ENCODE results near the gene ICAM2.
A peak's percentile ranks its signal among the peaks of the same experiment; 100 is the strongest.

Gene ICAM2

GRCh38 chr17:63998721-63999679, 21.4 kb downstream of the ICAM2 start:
- Histone ChIP-seq H3K9ac (peak overlapping the region; percentile 53 to 76 (median 71); a peak in 19 of 22 replicates), H3K9me3 (replicated peaks in 1 of 11) (no peaks in the 10 kb centered on the region), H3K4me1 (peaks cover 54 to 87% (median 76%) of the 10 kb centered on the region in 10 experiments), H3K36me3 (peaks cover 0 to 31% (median 18%) of the 10 kb centered on the region in 11 experiments; a peak in 20 of 22 replicates), H3K4me3 (peak overlapping the region; percentile 61 to 82 (median 67)), H3K27me3 (no peaks in the 10 kb centered on the region), H3K4me2 (peak overlapping the region; percentile 81 to 98 (median 93)), H3K27ac (peak overlapping the region in 1 of 11 experiments; percentile 33; a peak in 2 of 22 replicates), H4K20me1 (no peaks in the 10 kb centered on the region; a peak in 1 of 22 replicates)
- no peak for TF ChIP-seq Cebpa-rat (IDR thresholded peaks at IDR 0.05)

- H3K9ac ChIP-seq: peak within 1 kb of the TSS; percentile 53 to 76 (median 71); a peak in 21 of 22 replicates
- peak within 1 kb of the TSS; percentile 81 to 98 (median 93) for H3K4me2 ChIP-seq
- peaks cover 0 to 23% (median 10%) of the 10 kb centered on the region in 11 experiments; a peak in 19 of 22 replicates for H3K36me3 ChIP-seq
- peak within 1 kb of the TSS in 7 of 11 experiments; percentile 28 to 50 (median 35); a peak in 11 of 22 replicates for H3K27ac ChIP-seq
- no peak for TF ChIP-seq Cebpa-rat (IDR thresholded peaks at IDR 0.05)
- no peaks in the 10 kb centered on the region; a peak in 1 of 22 replicates for H4K20me1 ChIP-seq
- H3K4me1 ChIP-seq: peaks cover 60 to 85% (median 75%) of the 10 kb centered on the region in 10 experiments
- no peaks in the 10 kb centered on the region for H3K27me3 ChIP-seq
- no peaks in the 10 kb centered on the region for H3K9me3 ChIP-seq (replicated peaks in 1 of 11)
- H3K4me3 ChIP-seq: peak within 1 kb of the TSS; percentile 61 to 82 (median 67)
Observed at GRCh38 chr17:63998050-63998720, 22.2 kb downstream of the ICAM2 start, which contains the start of gene PRR29. TSS of gene PRR29 (plus strand) at chr17:63998351. CDS start at chr17:63998365, 14 bp downstream.

DNA sequence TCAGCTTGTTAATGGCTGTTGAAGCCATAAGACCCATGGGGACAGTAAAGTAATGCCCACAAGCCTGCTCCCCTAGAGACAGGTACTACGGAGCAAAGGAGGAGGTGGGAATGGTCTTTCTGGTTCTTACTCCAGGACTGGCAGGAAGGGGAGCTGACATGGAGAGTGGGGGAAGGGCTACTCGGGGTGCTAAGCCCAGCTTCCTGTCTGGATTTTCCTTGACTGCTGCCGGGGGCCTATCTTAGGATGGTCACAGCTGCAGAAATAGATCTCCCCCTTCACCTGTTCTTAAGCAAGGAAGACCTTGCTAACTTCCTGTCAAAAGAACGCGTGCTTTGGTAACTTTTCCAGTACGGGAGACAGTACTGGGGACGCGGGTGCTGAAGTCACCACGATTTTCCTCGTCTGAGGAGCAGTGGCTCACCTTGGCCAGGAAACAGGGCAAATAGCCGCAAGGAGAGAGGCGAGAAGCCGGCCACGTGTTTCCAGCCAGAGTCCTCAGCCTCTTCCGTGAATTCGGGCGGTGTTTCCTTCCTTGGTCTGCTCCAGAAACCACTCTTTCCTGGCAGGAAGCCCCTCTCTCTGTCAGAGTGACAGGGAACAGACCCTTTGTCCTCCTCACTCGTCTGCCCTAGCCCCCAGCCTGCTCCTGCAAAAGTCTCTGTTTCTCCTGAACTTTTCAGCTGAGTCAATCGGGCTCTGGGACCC, 22.9 kb downstream of the ICAM2 start:
- H3K27me3 ChIP-seq: no peaks in the 10 kb centered on the region
- peak overlapping the region in 10 of 11 experiments; percentile 53 to 76 (median 68); a peak in 19 of 22 replicates for H3K9ac ChIP-seq
- peaks cover 59 to 80% (median 71%) of the 10 kb centered on the region in 10 experiments for H3K4me1 ChIP-seq
- TF ChIP-seq Cebpa-rat (IDR thresholded peaks at IDR 0.05): no peak
- H3K27ac ChIP-seq: peak overlapping the region in 6 of 11 experiments; percentile 14 to 50 (median 32); a peak in 6 of 22 replicates
- peak overlapping the region; percentile 61 to 82 (median 67) for H3K4me3 ChIP-seq
- H3K36me3 ChIP-seq: peaks cover 0 to 16% (median 4%) of the 10 kb centered on the region in 11 experiments; a peak in 11 of 22 replicates
- H4K20me1 ChIP-seq: no peaks in the 10 kb centered on the region; a peak in 1 of 22 replicates
- peak overlapping the region; percentile 81 to 98 (median 93) for H3K4me2 ChIP-seq
- H3K9me3 ChIP-seq (replicated peaks in 1 of 11): no peaks in the 10 kb centered on the region

GRCh38 chr17:63996430-63997182, 23.8 kb downstream of the ICAM2 start:
- Histone ChIP-seq H3K27ac (no peak overlapping the region), H3K4me3 (no peak overlapping the region), H3K9ac (no peak overlapping the region), H3K36me3 (peaks cover 0 to 7% (median 0%) of the 10 kb centered on the region in 11 experiments; a peak in 1 of 22 replicates), H4K20me1 (no peaks in the 10 kb centered on the region; a peak in 1 of 22 replicates), H3K9me3 (replicated peaks in 1 of 11) (no peaks in the 10 kb centered on the region), H3K27me3 (no peaks in the 10 kb centered on the region), H3K4me1 (peaks cover 50 to 80% (median 71%) of the 10 kb centered on the region in 10 experiments), H3K4me2 (peak overlapping the region in 5 of 11 experiments; percentile 85 to 97 (median 93); a peak in 8 of 22 replicates)
- no peak for TF ChIP-seq Cebpa-rat (IDR thresholded peaks at IDR 0.05)

DNA sequence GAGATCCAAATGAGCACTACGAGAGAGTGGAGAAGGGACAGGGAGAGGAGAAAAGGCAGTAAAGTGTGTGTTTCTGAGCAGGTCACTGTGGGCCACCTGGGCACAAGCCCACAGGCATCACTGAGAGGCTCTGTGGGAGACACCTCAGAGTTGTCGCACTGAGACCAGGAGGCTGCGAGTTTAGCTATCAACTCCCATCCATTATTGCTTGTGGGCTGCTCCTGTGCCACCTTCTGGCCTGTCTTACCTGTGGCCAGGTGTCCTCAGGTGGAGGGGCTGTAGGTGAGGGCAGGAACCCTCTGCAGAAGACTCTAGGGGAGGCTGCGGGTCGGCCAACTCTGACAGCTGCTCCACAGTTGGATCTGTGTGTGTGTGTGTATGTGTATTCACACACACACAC, 24.8 kb downstream of the ICAM2 start:
- H3K9ac ChIP-seq: no peak overlapping the region
- no peak for TF ChIP-seq Cebpa-rat (IDR thresholded peaks at IDR 0.05)
- no peaks in the 10 kb centered on the region for H3K27me3 ChIP-seq

GRCh38 chr17:63993368-63993985, 27.0 kb downstream of the ICAM2 start:
- Histone ChIP-seq H3K4me3 (no peak overlapping the region), H3K27me3 (no peaks in the 10 kb centered on the region)
- no peak for TF ChIP-seq Cebpa-rat (IDR thresholded peaks at IDR 0.05)

More for the DNA sequence above, 24.8 kb downstream of the ICAM2 start:
- no peak overlapping the region for H3K27ac ChIP-seq
- no peak overlapping the region for H3K4me3 ChIP-seq
- H3K4me2 ChIP-seq: 0 out of 22 replicates have a peak overlapping the region, but pooled peaks of 1 of the 11 experiments have one; percentile 25
- no peaks in the 10 kb centered on the region for H3K36me3 ChIP-seq
- H3K4me1 ChIP-seq: peaks cover 43 to 79% (median 70%) of the 10 kb centered on the region in 10 experiments
- no peaks in the 10 kb centered on the region for H4K20me1 ChIP-seq
- H3K9me3 ChIP-seq (replicated peaks in 1 of 11): no peaks in the 10 kb centered on the region

GRCh38 chr17:63991611-63992010, 28.8 kb downstream of the ICAM2 start:
- H3K27ac ChIP-seq: peak overlapping the region in 1 of 11 experiments; percentile 12; a peak in 1 of 22 replicates
- no peaks in the 10 kb centered on the region for H4K20me1 ChIP-seq
- no peak for TF ChIP-seq Cebpa-rat (IDR thresholded peaks at IDR 0.05)
- H3K9ac ChIP-seq: no peak overlapping the region
- H3K9me3 ChIP-seq (replicated peaks in 1 of 11): no peaks in the 10 kb centered on the region
- H3K36me3 ChIP-seq: no peaks in the 10 kb centered on the region
- H3K4me2 ChIP-seq: peak overlapping the region in 8 of 11 experiments; percentile 18 to 90 (median 66); a peak in 13 of 22 replicates
- peaks cover 40 to 85% (median 75%) of the 10 kb centered on the region in 10 experiments for H3K4me1 ChIP-seq
- H3K4me3 ChIP-seq: no peak overlapping the region
- no peaks in the 10 kb centered on the region for H3K27me3 ChIP-seq

More at GRCh38 chr17:63993368-63993985, 27.0 kb downstream of the ICAM2 start:
- H3K9me3 ChIP-seq (replicated peaks in 1 of 11): no peaks in the 10 kb centered on the region
- no peak overlapping the region for H3K27ac ChIP-seq
- peak overlapping the region; percentile 17 to 58 (median 49); a peak in 21 of 22 replicates for H3K4me2 ChIP-seq
- peaks cover 35 to 81% (median 71%) of the 10 kb centered on the region in 10 experiments for H3K4me1 ChIP-seq
- H3K9ac ChIP-seq: no peak overlapping the region
- no peaks in the 10 kb centered on the region for H4K20me1 ChIP-seq
- no peaks in the 10 kb centered on the region for H3K36me3 ChIP-seq
